Activated CD4-positive, alpha-beta memory T cell treated with anti-CD3 and anti-CD28 coated beads, Interleukin-2, amount 10 ng/mL, durations not matched to agents 7 days and 5 days (primary cell): ENCODE measurements around the gene P4HA3. TPM values are rescaled to one million over a fixed set of nuclear protein-coding genes. Genes with fewer than 3 reads are reported as not detected.

Source experiments
- CTCF ChIA-PET: fragments of 350-600 bp; sonication (Branson Sonifier 250); formaldehyde crosslinking; loops from one replicate; lab custom pipeline; 2021; ENCODE audit warnings: antibody characterized with exemption, inconsistent platforms; lab: Charles Lee
- POLR2A ChIA-PET: fragments of 350-600 bp; sonication (Branson Sonifier 250); formaldehyde crosslinking; loops from one replicate; lab custom pipeline; 2021; ENCODE audit warnings: antibody characterized with exemption; lab: Charles Lee
- DNase-seq: peaks from one replicate; pipeline ENCODE4 v3.0.0-alpha.2; 2020
- H3K27ac Mint-ChIP-seq: one replicate; pipeline ENCODE4 v1.8.0; 2021; ENCODE audit warnings: mild to moderate bottlenecking, mixed read lengths
- H3K27me3 Mint-ChIP-seq: one replicate; pipeline ENCODE4 v1.8.0; 2021; ENCODE audit warnings: mixed read lengths
- H3K36me3 Mint-ChIP-seq: one replicate; pipeline ENCODE4 v1.8.0; 2021; ENCODE audit warnings: low read depth, mixed read lengths
- H3K4me1 Mint-ChIP-seq: one replicate; pipeline ENCODE4 v1.8.0; 2021; ENCODE audit warnings: mixed read lengths
- H3K4me3 Mint-ChIP-seq: one replicate; pipeline ENCODE4 v1.8.0; 2021; ENCODE audit warnings: mild to moderate bottlenecking, mixed read lengths
- H3K9me3 Mint-ChIP-seq: one replicate; pipeline ENCODE4 v1.8.0; 2021; ENCODE audit warnings: mixed read lengths
- total RNA-seq, 2 experiments: library from RNA; stranded (reverse); gene quantifications; one replicate each; pipeline ENCODE4 v1.2.3, GENCODE V29; 2021

P4HA3 gene
- total RNA-seq, 2 experiments from 2014 or later = not detected

DNA sequence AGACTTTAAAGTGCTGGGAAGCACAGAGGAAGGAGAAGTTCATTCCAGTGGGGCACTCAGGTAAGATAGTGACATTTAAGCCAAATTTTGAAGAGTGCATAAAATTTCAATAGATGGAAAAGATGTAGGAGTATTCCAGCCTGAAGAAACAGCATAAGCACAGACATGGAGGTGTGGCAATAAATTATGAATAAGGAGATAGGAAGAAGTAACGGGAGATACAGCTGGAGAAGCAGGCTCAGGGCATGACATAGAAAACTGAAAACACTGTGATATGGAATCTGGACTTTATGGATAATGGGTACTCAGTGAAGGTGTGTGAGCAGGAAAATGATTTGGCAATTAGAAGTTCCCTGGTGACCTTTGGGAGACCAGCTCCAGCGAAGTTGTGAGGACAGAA is 33.3 kb downstream of the P4HA3 start:
- Mint-ChIP-seq H3K4me1 (no peaks in the 10 kb centered on the region), H3K4me3 (no peak overlapping the region), H3K27ac (no peak overlapping the region), H3K9me3 (no peaks in the 10 kb centered on the region), H3K27me3 (peaks cover 22% of the 10 kb centered on the region), H3K36me3 (no peaks in the 10 kb centered on the region)
- ChIA-PET POLR2A (no interaction called here), CTCF (no interaction called here)
- DNase-seq = no peak

DNA sequence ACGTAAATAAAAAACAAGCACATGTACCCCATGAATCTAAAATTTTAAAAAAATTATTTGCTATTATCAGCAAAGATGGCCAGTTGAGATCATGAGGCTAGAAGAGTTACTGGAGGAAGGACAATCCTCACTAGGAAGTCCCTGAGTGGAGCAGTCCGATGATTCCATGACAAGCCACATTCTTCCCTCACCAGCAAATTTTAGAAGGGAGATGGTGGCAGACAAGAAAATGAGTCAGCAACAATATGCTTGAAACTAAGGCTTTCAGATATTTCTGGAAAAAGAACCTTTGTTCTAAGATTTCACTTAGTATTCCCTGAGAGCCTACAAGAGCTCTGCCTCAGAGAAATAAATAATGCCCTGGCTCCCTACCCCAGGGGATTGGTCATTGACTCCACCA is 34.9 kb downstream of the P4HA3 start:
- POLR2A ChIA-PET = no interaction called here
- no peaks in the 10 kb centered on the region for H3K4me1 Mint-ChIP-seq
- H3K27me3 Mint-ChIP-seq = peaks cover 29% of the 10 kb centered on the region
- CTCF ChIA-PET = no interaction called here
- H3K9me3 Mint-ChIP-seq = no peaks in the 10 kb centered on the region
- no peak overlapping the region for H3K27ac Mint-ChIP-seq
- no peak overlapping the region for H3K4me3 Mint-ChIP-seq
- DNase-seq = no peak
- no peaks in the 10 kb centered on the region for H3K36me3 Mint-ChIP-seq

GRCh38 chr11:74272276-74272675 is 39.2 kb downstream of the P4HA3 start:
- ChIA-PET POLR2A (no interaction called here), CTCF (no interaction called here)
- Mint-ChIP-seq H3K4me3 (no peak overlapping the region), H3K36me3 (no peaks in the 10 kb centered on the region), H3K27me3 (peaks cover 22% of the 10 kb centered on the region), H3K27ac (no peak overlapping the region), H3K9me3 (no peaks in the 10 kb centered on the region), H3K4me1 (peaks cover 12% of the 10 kb centered on the region)
- no peak for DNase-seq

DNA sequence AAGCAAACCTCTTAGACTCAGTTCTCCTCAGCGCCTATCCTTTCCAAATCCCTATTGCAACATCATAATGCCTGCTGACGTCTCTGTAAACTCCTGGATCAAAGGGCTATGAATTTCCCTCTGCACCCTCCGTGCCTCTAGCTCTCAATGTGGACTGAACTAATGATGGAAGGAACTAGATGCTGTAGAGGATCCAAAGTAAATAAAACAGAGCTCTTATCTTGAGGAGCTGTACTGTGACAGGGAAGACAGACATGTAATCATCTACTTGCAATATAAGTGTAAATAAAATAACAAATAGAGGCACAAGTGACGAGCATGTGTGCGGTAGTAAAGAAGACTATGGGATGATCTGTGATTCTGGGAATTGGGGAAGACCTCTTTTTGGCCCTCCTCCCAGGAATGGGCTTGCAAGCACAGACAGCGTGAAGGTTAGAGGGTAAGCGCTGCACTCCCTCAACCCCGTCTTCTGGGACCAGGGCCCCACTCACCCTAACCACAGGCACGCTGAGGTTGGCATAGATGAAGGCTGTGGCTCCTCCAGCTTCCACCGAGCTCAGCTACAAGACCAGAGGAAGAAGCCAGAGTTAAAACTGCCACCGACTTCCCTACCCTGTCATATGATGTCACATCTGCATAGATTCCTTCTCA is 42.2 kb downstream of the P4HA3 start:
- POLR2A ChIA-PET = interaction anchor here (0.6 kb wide), 1 partner anchor 949 kb away, joined by 3 read pairs; no protein-coding TSS in a partner anchor
- CTCF ChIA-PET = interaction anchor here (2.6 kb wide), 1 partner anchor 13 kb away, joined by 15 read pairs; no protein-coding TSS in a partner anchor
- Mint-ChIP-seq H3K9me3 (no peaks in the 10 kb centered on the region), H3K36me3 (no peaks in the 10 kb centered on the region), H3K27ac (no peak overlapping the region), H3K27me3 (peaks cover 14% of the 10 kb centered on the region), H3K4me3 (no peak overlapping the region), H3K4me1 (peaks cover 12% of the 10 kb centered on the region)
- no peak for DNase-seq

DNA sequence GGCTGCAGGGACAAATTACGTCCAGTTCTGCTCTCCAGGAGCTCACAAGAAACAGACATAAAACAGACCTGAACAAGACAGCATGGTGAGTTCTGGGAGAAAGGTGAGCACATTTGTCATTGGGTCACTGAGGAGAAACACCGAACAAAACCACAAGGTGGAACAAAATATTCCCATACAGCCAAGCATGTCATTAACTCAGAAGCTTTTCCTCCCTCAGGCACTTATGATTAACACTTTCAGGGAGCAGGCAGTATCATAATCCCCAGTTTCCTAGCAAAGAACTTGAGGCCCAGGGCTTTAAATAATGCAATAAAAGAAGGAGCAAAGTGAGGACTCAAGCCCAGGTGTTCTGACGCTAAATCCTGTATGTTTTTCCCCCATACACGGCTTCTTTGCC is 43.0 kb downstream of the P4HA3 start:
- Mint-ChIP-seq H3K4me3 (no peak overlapping the region), H3K27ac (no peak overlapping the region), H3K36me3 (no peaks in the 10 kb centered on the region), H3K9me3 (no peaks in the 10 kb centered on the region), H3K27me3 (peaks cover 10% of the 10 kb centered on the region), H3K4me1 (peaks cover 12% of the 10 kb centered on the region)
- ChIA-PET CTCF (interaction anchor here (2.6 kb wide), 1 partner anchor 12 kb away, joined by 15 read pairs; no protein-coding TSS in a partner anchor), POLR2A (no interaction called here)
- DNase-seq = no peak

- Mint-ChIP-seq H3K27ac (no peak overlapping the region), H3K4me1 (peaks cover 12% of the 10 kb centered on the region), H3K9me3 (no peaks in the 10 kb centered on the region), H3K27me3 (peaks cover under 1% of the 10 kb centered on the region), H3K36me3 (no peaks in the 10 kb centered on the region), H3K4me3 (no peak overlapping the region)
- CTCF ChIA-PET = interaction anchor here (1.0 kb wide), 1 partner anchor 11 kb away, joined by 3 read pairs; no protein-coding TSS in a partner anchor
- DNase-seq = no peak
- POLR2A ChIA-PET = no interaction called here
Observed at GRCh38 chr11:74267014-74267413, 44.4 kb downstream of the P4HA3 start.

GRCh38 chr11:74265256-74265655 is 46.2 kb downstream of the P4HA3 start:
- Mint-ChIP-seq H3K9me3 (no peaks in the 10 kb centered on the region), H3K36me3 (no peaks in the 10 kb centered on the region)
- POLR2A ChIA-PET = no interaction called here

GRCh38 chr11:74262725-74263124 is 48.7 kb downstream of the P4HA3 start:
- Mint-ChIP-seq H3K4me1 (no peaks in the 10 kb centered on the region), H3K27ac (no peak overlapping the region), H3K27me3 (peaks cover 1% of the 10 kb centered on the region), H3K36me3 (no peaks in the 10 kb centered on the region), H3K9me3 (no peaks in the 10 kb centered on the region), H3K4me3 (no peak overlapping the region)
- POLR2A ChIA-PET = no interaction called here
- DNase-seq = no peak
- CTCF ChIA-PET = no interaction called here

More at GRCh38 chr11:74265256-74265655, 46.2 kb downstream of the P4HA3 start:
- H3K4me3 Mint-ChIP-seq = no peak overlapping the region
- peaks cover 12% of the 10 kb centered on the region for H3K4me1 Mint-ChIP-seq
- CTCF ChIA-PET = interaction anchor here (1.9 kb wide), 1 partner anchor 10 kb away, joined by 5 read pairs; no protein-coding TSS in a partner anchor
- DNase-seq = no peak
- no peak overlapping the region for H3K27ac Mint-ChIP-seq
- peaks cover 1% of the 10 kb centered on the region for H3K27me3 Mint-ChIP-seq

DNA sequence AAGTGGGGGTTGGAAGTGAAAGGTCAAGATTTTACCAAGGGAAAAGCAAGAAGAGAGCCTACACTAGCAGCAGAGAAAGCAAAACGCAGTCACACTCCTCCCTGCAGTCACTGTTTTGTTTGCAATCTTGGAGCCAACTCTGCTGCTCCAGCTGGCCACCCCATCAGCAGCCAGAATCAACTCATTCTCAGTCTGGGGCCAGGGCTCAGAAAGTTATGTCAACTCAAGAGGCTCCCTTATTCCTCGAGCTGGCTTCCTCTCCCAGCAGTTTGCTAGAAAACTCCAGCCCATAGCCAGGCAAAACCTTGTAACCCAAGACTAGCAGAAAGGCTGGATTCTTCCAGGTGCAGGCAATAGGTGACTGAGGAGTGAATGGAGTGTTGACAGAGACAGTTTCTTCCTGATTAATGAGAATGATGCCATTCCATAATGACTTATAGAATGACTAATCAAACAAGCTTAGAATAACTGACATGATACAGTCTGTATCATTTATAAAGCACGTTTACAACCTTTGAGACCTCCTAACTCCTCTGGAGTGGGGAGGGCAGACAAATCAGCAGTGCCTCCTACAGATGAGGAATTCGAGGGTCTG is 53.4 kb downstream of the P4HA3 start:
- DNase-seq = no peak
- Mint-ChIP-seq H3K4me3 (no peak overlapping the region), H3K27ac (no peak overlapping the region), H3K4me1 (no peaks in the 10 kb centered on the region), H3K9me3 (no peaks in the 10 kb centered on the region), H3K27me3 (peaks cover 1% of the 10 kb centered on the region), H3K36me3 (peaks cover 5% of the 10 kb centered on the region)
- POLR2A ChIA-PET = no interaction called here
- CTCF ChIA-PET = interaction anchor here (1.4 kb wide), 1 partner anchor 191 kb away, joined by 6 read pairs; no protein-coding TSS in a partner anchor

DNA sequence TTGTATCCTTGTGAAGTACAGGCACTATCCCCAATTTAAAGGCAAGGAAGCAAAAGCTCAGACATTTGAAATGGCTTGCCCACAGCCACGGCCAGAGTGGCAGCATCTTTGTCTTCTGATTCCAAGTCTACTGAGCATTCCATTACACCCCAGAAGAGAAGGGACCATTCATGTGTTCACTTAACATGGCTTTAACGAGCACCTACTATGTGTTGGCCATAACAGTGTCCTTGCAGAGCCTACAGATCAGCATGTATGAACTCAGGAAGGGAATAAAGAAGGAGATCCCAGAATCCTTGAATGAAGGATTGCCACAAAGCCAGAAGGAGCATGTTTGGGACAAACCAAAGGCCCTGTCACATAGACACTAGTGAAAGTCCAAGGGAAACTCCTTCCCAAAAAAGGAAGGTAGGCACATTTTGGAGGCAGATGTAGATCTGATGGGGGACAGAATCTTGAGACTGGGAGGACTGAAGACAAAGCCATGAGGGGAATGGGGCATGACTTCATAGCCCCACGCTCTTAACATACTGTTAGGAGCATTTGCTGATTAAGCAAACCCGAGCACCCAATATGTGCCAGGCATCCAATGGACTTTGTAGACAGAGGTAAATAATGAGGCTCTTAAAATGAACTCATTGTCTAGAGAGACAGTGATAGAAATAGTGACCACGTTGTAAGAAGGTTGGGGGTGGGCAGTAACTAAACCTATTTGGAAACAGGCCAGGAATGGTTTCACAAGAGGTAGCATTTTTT is 54.9 kb downstream of the P4HA3 start:
- POLR2A ChIA-PET = interaction anchor here (1.0 to 1.6 kb wide), 3 partner anchors 193 to 293 kb away, joined by 3 to 5 read pairs (median 4); no protein-coding TSS in a partner anchor
- no peaks in the 10 kb centered on the region for H3K4me1 Mint-ChIP-seq
- H3K9me3 Mint-ChIP-seq = no peaks in the 10 kb centered on the region
- peaks cover 5% of the 10 kb centered on the region for H3K36me3 Mint-ChIP-seq
- H3K27me3 Mint-ChIP-seq = no peaks in the 10 kb centered on the region
- H3K4me3 Mint-ChIP-seq = no peak overlapping the region
- no peak overlapping the region for H3K27ac Mint-ChIP-seq
- no peak for DNase-seq
- CTCF ChIA-PET = interaction anchor here (1.0 to 2.4 kb wide), 20 partner anchors 9 to 906 kb away, joined by 3 to 50 read pairs (median 4); partner anchors contain the start of genes C2CD3 and POLD3

DNA sequence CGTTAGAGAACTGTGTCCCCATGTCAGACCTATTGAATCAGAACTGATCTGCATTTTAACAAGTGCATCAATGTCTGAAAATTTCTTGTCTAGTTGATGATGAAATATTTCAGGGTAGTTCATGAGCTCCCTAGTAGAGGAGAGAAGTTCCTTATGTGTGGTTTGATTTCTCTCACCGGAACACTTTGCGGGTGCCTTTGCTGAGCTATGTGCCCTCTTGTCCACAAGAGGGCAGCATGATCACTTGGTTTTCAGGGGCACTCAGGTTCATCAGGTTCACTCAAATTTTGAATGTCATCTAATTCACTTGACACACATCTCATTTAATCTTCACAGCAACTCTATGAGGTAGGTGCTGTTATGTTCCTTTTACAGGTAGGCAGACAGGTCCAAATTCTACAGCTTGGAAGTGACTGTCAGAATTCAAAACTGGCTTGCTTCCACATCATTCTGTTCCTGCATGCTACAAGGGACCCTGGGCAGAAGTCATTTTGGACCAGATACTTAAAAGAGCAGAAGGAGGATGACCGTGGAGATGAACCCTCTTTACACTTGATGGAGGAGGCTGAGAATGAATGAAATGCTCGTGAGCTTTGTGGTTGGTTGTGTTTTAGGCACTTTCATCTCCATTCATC is 55.6 kb downstream of the P4HA3 start:
- Mint-ChIP-seq H3K9me3 (no peaks in the 10 kb centered on the region), H3K4me3 (no peak overlapping the region), H3K36me3 (peaks cover 5% of the 10 kb centered on the region), H3K4me1 (no peaks in the 10 kb centered on the region), H3K27ac (no peak overlapping the region), H3K27me3 (no peaks in the 10 kb centered on the region)
- CTCF ChIA-PET = interaction anchor here (0.6 to 2.4 kb wide), 31 partner anchors 9 to 905 kb away, joined by 3 to 50 read pairs (median 4); partner anchors contain the start of genes C2CD3 and POLD3
- DNase-seq = peak; percentile 58
- POLR2A ChIA-PET = interaction anchor here (1.0 to 1.6 kb wide), 3 partner anchors 194 to 292 kb away, joined by 3 to 5 read pairs (median 4); no protein-coding TSS in a partner anchor

DNA sequence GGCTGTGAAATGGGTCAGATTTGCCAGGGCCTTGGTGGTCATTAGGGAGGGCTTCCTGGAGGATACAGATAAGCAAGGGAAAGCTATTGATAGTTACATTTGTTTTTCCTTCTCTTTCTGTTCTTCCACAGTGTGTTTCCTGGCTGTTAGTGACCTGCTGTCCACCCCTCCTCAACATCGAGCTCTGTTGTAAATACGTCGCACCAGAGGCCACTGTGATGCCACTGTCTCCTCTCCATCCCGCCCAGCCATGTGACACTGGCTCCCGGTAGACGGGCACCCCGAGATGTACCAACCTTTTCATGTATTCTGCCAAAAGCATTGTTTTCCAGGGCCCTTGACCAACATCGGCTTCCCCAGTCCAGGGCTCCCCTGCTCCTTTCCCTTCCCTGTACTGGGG is 58.1 kb downstream of the P4HA3 start:
- H3K27me3 Mint-ChIP-seq = no peaks in the 10 kb centered on the region
- DNase-seq = no peak
- H3K9me3 Mint-ChIP-seq = no peaks in the 10 kb centered on the region
- CTCF ChIA-PET = no interaction called here
- H3K36me3 Mint-ChIP-seq = peaks cover 8% of the 10 kb centered on the region
- no peak overlapping the region for H3K27ac Mint-ChIP-seq
- no peak overlapping the region for H3K4me3 Mint-ChIP-seq
- H3K4me1 Mint-ChIP-seq = no peaks in the 10 kb centered on the region
- POLR2A ChIA-PET = no interaction called here
